Stimulated activated CD4-positive, alpha-beta T cell treated with anti-CD3 and anti-CD28 coated beads, TNF-alpha, amount 100 ng/mL, for 1 hour (primary cell): ENCODE results near the gene KPNA4.

Experiments used
- DNase-seq, 3 donors: peaks; one replicate each; pipeline ENCODE4 v3.0.0-alpha.2; 2020; ENCODE audit warnings: low read depth in 3 of 3, low spot score in 1 of 3

KPNA4 gene

GRCh38 chr3:160498202-160498601 lies 67.2 kb downstream of the KPNA4 start:
- DNase-seq = no peak

GRCh38 chr3:160490166-160490565 lies 75.2 kb downstream of the KPNA4 start:
- no peak for DNase-seq

GRCh38 chr3:160486459-160486869 lies 78.9 kb downstream of the KPNA4 start:
- no peak for DNase-seq

GRCh38 chr3:160482796-160483195 lies 82.6 kb downstream of the KPNA4 start:
- no peak for DNase-seq

- no peak for DNase-seq
Observed at GRCh38 chr3:160481856-160482255, 83.5 kb downstream of the KPNA4 start.

- DNase-seq = no peak
Observed at GRCh38 chr3:160480931-160481330, 84.4 kb downstream of the KPNA4 start.

- no peak for DNase-seq
Observed at GRCh38 chr3:160479376-160479775, 86.0 kb downstream of the KPNA4 start.

GRCh38 chr3:160478338-160478737 lies 87.0 kb downstream of the KPNA4 start:
- DNase-seq = no peak

- DNase-seq = no peak
Observed at GRCh38 chr3:160477750-160478149, 87.6 kb downstream of the KPNA4 start.

GRCh38 chr3:160475884-160476283 lies 89.5 kb downstream of the KPNA4 start:
- DNase-seq = no peak

GRCh38 chr3:160475153-160475552 lies 90.2 kb downstream of the KPNA4 start:
- DNase-seq = no peak

- no peak for DNase-seq
Observed at GRCh38 chr3:160474416-160474838, 90.9 kb downstream of the KPNA4 start.

- DNase-seq = no peak
Observed at GRCh38 chr3:160473978-160474377, 91.4 kb downstream of the KPNA4 start.

GRCh38 chr3:160473221-160473620 lies 92.2 kb downstream of the KPNA4 start:
- no peak for DNase-seq

- DNase-seq = no peak
Observed at GRCh38 chr3:160472344-160472743, 93.0 kb downstream of the KPNA4 start.

- DNase-seq = no peak
Observed at GRCh38 chr3:160471892-160472291, 93.5 kb downstream of the KPNA4 start.

GRCh38 chr3:160470181-160470580 lies 95.2 kb downstream of the KPNA4 start:
- DNase-seq = no peak

GRCh38 chr3:160464971-160465370 lies 100.4 kb downstream of the KPNA4 start:
- DNase-seq = no peak

- DNase-seq = no peak
Observed at GRCh38 chr3:160464321-160464720, 101.0 kb downstream of the KPNA4 start.

GRCh38 chr3:160460033-160460432 lies 105.3 kb downstream of the KPNA4 start:
- no peak for DNase-seq

- DNase-seq = no peak
Observed at GRCh38 chr3:160459450-160459970, 105.9 kb downstream of the KPNA4 start.

- no peak for DNase-seq
Observed at GRCh38 chr3:160458151-160458550, 107.2 kb downstream of the KPNA4 start.

- DNase-seq = no peak
Observed at GRCh38 chr3:160455846-160456245, 109.5 kb downstream of the KPNA4 start.

GRCh38 chr3:160454995-160455394 lies 110.4 kb downstream of the KPNA4 start:
- DNase-seq = no peak
